Measurements from ENCODE around the gene SYMPK. TPM values are rescaled to one million over a fixed set of nuclear protein-coding genes. Genes with fewer than 3 reads are reported as not detected.

SYMPK gene
- total RNA-seq, 3 donors from 2014 or later: 94.1 to 108 (median 106) TPM

DNA sequence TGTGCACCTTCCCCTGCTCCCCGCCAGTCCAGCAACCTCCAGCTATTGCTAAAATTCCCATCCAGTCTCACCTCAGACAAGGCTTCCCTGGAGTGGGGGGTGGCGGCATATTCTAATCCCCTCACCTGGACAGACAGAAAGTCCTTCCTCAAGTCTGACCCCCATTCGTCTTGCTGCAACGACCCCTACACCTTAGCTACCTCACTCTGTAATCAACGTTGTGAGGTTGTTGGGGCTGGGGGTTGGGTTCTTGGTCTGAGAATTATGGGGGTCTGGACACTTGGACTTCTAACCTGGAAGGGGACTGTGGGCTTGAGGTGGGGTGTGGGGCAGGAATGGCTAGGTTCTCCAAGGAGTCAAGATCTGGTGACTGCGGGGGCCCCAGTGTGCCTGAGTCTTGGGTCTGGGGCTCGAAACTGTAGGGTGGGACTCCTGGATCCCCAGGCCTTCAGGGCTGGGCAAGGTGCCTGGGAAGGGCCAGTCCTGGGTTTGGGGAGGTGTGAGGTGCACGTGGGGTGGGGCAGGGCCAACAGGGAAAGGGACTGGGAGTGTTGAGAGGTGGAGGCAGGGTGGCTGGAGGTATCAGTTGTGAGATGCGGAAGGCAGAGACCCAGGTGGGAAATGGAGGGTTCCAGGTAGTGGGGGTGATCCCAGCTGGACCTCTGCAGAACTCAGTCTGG lies 2.5 kb upstream of the SYMPK start:
- H3K36me3 Mint-ChIP-seq (ENCODE audit: insufficient read depth): no peaks in the 10 kb centered on the region
- ATAC-seq (no peak), DNase-seq (no peak)
- peaks cover 24% of the 10 kb centered on the region for H3K4me1 Mint-ChIP-seq (ENCODE audit: low read depth)
- no peaks in the 10 kb centered on the region for H3K9me3 Mint-ChIP-seq
- peaks cover 17% of the 10 kb centered on the region for H3K27me3 Mint-ChIP-seq (ENCODE audit: low read depth)
- H3K4me3 Mint-ChIP-seq: no peak overlapping the region

DNA sequence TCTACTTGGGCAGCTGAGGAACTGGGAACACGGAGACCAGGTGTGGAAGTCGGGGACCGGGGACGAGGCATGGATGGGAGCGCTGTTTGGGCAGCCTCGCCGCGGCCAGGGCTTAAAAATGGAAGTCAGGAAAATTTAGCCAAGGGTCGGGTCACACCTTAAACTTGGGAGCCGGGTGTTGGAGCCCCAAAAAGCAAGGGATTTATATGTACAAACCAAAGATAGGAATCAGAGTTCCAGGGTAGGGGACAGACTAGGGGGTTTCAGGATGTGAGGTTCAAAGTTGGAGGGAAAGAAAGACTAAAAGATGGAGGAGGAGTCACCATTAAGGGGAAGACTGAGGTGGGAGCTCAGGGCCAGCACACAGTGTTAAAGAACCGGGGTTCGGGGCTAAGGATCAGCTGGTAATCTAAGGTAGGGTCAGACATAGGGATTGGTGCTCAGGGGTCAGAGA lies 1.7 kb upstream of the SYMPK start:
- DNase-seq (no peak), ATAC-seq (no peak)
- Mint-ChIP-seq H3K4me1 (ENCODE audit: low read depth) (peaks cover 25% of the 10 kb centered on the region), H3K27me3 (ENCODE audit: low read depth) (peaks cover 17% of the 10 kb centered on the region), H3K36me3 (ENCODE audit: insufficient read depth) (no peaks in the 10 kb centered on the region), H3K4me3 (peak overlapping the region; percentile 65), H3K9me3 (no peaks in the 10 kb centered on the region)

DNA sequence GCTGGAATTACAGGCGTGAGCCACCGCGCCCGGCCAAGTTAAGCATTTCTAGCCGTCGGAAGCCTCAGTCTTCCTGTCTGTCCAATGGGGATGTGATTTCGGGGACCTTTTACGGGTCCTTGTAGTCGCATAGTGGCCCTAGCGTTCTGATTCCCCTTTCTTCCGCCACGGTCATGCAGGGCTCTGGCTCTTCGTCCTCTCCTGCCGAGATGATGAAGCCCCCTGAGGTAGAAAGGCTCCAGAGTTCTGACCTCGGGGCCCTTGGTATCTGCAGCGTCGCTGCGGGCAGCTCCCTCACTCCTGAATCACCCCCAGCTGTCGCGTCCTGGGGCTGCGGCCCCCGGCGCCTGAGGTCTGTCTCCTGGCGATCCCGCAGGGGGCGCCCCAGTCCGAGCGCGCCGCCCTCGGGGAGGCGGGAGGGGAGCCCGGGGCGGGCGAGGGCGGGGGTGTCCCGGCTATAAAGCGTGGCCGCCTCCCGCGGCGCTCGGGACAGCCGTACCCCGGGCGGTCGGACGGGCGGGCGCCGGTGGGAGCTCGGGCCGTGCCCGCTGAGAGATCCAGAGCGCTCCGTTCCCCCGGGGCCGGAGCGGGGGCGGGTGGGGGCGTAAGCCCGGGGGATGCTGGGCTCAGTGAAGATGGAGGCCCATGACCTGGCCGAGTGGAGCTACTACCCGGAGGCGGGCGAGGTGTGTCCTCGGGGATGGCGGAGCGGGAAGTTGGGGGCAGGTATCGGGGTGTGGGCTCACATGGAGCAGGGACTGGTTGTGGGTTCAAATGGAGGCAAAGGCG lies 1.1 kb upstream of the SYMPK start, which contains the start of gene FOXA3:
Gene FOXA3, plus strand, starts transcription at position 487 of the 789 bp plus-strand sequence. Its CDS starts 131 bp downstream, at position 618.
- peak within 1 kb of the TSS; percentile 93 for H3K4me3 Mint-ChIP-seq
- H3K36me3 Mint-ChIP-seq (ENCODE audit: insufficient read depth): peaks cover 2% of the 10 kb centered on the region
- ATAC-seq: peak; percentile 29 to 31
- peaks cover 17% of the 10 kb centered on the region for H3K27me3 Mint-ChIP-seq (ENCODE audit: low read depth)
- peak; percentile 47 for DNase-seq
- H3K4me1 Mint-ChIP-seq (ENCODE audit: low read depth): peaks cover 25% of the 10 kb centered on the region
- no peaks in the 10 kb centered on the region for H3K9me3 Mint-ChIP-seq

DNA sequence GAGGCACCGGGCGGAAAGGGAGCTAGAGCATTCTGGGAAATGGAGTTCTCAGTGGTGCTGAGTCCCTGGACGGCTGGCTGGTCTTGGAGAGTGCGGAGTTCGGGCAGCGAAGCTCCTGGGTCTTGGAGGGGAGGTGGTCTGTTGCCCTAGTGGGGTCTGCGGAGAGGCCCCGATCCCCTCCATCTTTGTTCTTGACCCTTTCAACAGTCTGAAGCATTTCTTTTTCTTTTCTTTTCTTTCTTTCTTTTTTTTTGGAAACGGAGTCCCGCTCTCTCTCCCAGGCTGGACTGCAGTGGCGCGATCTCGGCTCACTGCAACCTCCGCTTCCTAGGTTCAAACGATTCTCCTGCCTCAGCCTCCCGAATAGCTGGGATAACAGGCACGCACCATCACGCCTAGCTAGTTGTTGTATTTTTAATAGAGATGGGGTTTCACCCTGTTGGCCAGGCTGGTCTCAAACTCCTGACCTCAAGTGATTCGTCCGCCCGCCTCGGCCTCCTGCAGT lies 440 bp upstream of the SYMPK start:
- H3K9me3 Mint-ChIP-seq: no peaks in the 10 kb centered on the region
- peaks cover 6% of the 10 kb centered on the region for H3K36me3 Mint-ChIP-seq (ENCODE audit: insufficient read depth)
- H3K4me1 Mint-ChIP-seq (ENCODE audit: low read depth): peaks cover 25% of the 10 kb centered on the region
- peak overlapping the region; percentile 93 for H3K4me3 Mint-ChIP-seq
- peaks cover 17% of the 10 kb centered on the region for H3K27me3 Mint-ChIP-seq (ENCODE audit: low read depth)
- no peak for ATAC-seq
- DNase-seq: no peak

DNA sequence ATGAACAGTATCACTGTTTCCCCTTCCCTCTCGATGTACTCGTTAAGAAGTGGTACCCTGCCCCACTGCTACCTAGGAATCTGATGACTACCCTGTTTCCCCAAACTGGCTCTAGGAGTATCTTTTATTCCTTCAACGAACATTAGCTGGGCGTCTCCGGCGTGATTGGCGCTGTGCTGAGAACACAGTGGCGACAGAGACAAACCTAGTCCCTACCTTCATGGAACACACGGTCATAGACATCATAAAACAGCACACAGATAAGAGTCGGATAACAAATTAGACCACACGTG lies 730 bp downstream of the SYMPK start:
- peak overlapping the region; percentile 93 for H3K4me3 Mint-ChIP-seq
- H3K4me1 Mint-ChIP-seq (ENCODE audit: low read depth): peaks cover 29% of the 10 kb centered on the region
- H3K27me3 Mint-ChIP-seq (ENCODE audit: low read depth): peaks cover 17% of the 10 kb centered on the region
- no peaks in the 10 kb centered on the region for H3K9me3 Mint-ChIP-seq
- peaks cover 10% of the 10 kb centered on the region for H3K36me3 Mint-ChIP-seq (ENCODE audit: insufficient read depth)
- ATAC-seq (no peak), DNase-seq (no peak)

DNA sequence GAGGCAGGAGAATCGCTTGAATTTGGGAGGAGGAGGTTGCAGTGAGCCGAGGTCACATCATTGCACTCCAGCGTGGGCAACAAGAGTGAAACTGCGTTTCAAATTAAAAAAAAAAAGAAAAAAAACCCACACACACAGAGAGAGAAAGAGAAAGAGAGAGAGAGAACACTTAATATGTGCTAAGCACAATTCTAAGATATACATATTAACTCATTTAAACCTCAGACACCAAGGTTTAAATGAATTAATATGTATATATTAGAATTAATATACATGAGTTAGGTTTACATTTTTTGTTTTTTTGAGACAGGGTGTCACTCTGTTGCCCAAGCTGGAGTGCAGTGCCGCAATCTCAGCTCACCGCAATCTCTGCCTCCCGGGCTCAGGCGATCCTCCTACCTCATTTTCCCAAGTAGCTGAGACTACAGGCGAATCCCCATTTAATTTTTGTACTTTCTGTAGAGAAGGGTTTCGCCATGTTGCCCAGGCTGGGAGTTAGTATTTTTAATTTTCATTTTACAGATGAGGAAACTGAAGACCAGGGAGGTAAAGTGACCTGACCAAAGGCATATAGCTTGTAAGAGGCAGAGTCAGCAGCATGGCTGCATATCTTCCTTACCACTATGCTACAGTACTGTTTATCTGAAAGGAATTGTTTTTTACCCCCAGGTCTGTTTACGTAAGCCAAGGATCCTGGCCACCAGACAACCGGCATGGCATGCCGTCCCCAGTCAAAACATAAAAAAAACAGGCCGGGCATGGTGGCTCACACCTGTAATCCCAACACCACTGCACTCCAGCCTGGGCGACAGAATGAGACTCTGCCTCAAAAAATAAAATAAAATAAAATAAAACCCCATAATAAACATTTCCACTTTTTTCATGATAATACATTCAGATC lies 2.3 kb downstream of the SYMPK start:
- Mint-ChIP-seq H3K36me3 (ENCODE audit: insufficient read depth) (peaks cover 12% of the 10 kb centered on the region), H3K4me3 (peak overlapping the region; percentile 93), H3K27me3 (ENCODE audit: low read depth) (peaks cover 14% of the 10 kb centered on the region), H3K9me3 (no peaks in the 10 kb centered on the region), H3K4me1 (ENCODE audit: low read depth) (peaks cover 29% of the 10 kb centered on the region)
- ATAC-seq: no peak
- DNase-seq: no peak

DNA sequence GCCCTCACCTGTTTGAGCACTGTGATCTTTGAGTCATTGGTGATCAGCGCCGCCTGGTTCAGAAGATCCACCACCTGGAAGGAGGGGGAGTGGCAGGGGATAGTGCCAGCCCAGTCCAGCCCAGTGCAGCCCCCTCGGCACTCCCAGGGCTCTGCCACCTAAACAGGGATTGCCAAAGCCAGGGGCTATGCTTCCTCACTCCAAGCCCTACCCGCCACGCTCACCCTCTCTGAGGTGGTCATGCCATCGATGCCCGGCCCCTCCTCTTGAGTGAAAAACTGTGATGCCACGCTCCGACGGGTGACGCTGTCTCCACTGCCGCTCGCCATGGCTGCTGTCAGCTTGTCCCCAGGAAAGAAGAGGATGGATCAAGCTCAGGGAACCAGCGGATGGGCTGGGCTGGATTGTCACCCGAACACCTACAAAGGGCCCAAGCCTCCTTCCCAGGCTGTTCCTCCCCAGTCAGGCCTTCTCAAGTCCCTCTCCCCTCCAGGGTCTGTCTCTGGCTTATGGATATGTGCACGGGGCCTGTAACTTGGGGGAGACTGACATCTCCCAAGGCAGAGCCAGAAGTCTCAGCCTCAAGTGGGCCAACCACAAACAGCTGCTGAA lies 8.7 kb downstream of the SYMPK start:
- no peak for ATAC-seq
- Mint-ChIP-seq H3K36me3 (ENCODE audit: insufficient read depth) (peaks cover 36% of the 10 kb centered on the region), H3K4me1 (ENCODE audit: low read depth) (peaks cover 4% of the 10 kb centered on the region), H3K27me3 (ENCODE audit: low read depth) (no peaks in the 10 kb centered on the region), H3K4me3 (no peak overlapping the region), H3K9me3 (no peaks in the 10 kb centered on the region)
- no peak for DNase-seq

DNA sequence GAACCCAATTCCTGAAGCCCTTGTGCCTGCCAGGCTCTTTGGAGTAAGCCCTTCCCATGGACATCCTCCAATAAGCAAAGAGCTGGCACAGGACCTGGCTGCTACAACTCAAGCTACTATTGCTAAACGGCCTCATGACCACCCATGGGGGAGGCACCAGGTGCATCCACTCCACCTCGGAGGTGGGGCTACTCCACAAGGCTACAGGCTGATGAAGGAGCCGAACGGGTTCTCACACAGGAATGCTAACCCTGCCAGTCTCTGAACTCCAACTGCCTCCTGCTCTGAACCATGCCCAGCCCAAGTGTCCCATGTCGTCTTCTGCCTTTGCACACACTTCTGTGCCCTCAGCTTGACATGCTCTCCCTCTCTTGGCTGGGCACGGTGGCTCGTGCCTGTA lies 10.0 kb downstream of the SYMPK start:
- no peak for ATAC-seq
- H3K4me1 Mint-ChIP-seq (ENCODE audit: low read depth): peaks cover under 1% of the 10 kb centered on the region
- H3K27me3 Mint-ChIP-seq (ENCODE audit: low read depth): no peaks in the 10 kb centered on the region
- no peak for DNase-seq
- no peaks in the 10 kb centered on the region for H3K9me3 Mint-ChIP-seq
- no peak overlapping the region for H3K4me3 Mint-ChIP-seq
- H3K36me3 Mint-ChIP-seq (ENCODE audit: insufficient read depth): peaks cover 33% of the 10 kb centered on the region

DNA sequence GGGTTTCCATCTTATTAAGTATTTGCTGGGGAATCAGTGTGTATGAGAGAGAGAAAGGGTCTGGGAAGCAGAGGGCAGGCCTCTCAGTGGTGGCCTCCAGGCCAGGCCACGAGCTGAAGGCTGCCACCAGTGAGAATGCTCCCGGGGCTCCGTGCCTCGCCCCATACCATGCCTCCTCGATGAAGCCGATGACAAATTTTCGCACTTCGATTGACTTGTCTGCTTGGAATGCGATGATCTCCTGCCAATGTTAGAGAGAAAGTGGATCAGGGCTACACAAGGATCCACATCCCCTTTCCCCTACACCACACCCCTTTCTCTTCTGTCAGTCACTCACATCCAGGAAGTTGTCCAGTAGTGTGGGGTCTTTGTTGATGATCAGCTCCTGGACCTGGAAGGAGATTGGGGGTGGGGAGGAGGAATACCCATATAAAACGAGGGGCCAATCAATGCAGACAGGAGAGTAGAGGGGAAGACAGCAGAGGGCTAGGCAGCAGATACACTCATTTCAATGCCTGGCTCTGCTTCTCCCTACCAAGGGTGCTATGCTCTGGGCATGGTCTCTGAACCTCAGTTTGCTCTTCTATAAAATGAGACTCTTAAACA lies 10.7 kb downstream of the SYMPK start:
- peaks cover 33% of the 10 kb centered on the region for H3K36me3 Mint-ChIP-seq (ENCODE audit: insufficient read depth)
- no peaks in the 10 kb centered on the region for H3K9me3 Mint-ChIP-seq
- ATAC-seq (no peak), DNase-seq (no peak)
- no peak overlapping the region for H3K4me3 Mint-ChIP-seq
- no peaks in the 10 kb centered on the region for H3K27me3 Mint-ChIP-seq (ENCODE audit: low read depth)
- H3K4me1 Mint-ChIP-seq (ENCODE audit: low read depth): no peaks in the 10 kb centered on the region

DNA sequence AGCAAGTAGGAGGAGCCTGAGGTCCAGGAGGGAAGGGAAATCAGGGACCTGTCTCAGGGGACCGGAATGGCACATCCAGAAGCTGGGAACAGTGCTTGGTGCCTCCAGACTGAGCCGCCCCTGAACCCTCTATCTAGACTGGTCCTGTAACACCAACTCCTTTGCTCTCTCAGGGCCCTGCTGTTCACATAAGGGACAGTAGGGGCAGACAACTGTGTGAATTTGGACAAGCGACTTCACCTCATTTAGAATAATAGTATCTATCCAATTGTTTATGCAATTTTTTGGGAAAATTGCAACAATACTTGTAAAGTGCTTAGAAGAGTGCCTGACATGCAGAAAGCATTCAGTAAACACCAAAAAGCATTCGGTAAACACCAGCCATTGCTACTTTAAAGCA lies 14.0 kb downstream of the SYMPK start:
- Mint-ChIP-seq H3K4me3 (no peak overlapping the region), H3K36me3 (ENCODE audit: insufficient read depth) (peaks cover 44% of the 10 kb centered on the region), H3K9me3 (no peaks in the 10 kb centered on the region), H3K27me3 (ENCODE audit: low read depth) (no peaks in the 10 kb centered on the region), H3K4me1 (ENCODE audit: low read depth) (no peaks in the 10 kb centered on the region)
- DNase-seq: no peak
- no peak for ATAC-seq

DNA sequence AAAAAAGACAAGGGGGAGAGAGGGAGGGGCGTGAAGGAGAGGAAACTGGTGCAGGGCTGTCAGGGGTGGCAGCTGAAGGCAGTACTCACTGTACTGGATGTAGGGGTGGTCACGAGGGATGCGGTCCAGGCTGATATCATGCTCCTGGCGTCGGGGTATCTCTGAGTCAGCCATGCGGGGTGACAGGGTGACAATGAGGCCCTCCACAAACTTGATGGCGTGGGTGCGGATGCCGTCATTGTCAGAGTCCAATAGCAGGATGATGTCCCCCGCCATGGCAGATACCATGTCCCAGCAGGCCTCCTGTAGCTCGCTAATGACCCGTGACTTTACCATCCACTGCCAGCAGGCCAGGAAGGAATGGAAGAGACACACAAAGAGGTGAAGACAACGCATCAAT lies 15.3 kb downstream of the SYMPK start:
- ATAC-seq: no peak
- H3K36me3 Mint-ChIP-seq (ENCODE audit: insufficient read depth): peaks cover 50% of the 10 kb centered on the region

DNA sequence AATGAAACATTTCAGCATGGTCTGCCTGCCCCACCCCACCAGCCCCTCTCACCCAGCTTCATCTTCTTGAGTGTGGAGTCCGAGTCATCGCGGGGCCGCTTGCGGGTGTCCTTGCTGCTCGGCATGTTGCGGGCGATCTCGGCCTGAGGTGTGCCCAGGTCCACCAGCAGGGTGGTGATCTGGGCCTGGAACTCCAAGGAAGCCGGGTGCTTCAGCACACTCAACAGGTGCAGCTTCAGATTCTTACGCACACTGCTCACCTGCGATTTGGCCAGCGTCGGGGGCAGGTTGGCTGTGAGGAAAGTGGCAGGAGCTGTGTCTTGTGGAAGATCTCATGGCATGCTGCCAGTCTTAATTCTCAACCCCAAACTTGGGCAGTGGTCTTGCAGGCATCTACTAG lies 20.7 kb downstream of the SYMPK start:
- DNase-seq (no peak), ATAC-seq (no peak)
- no peaks in the 10 kb centered on the region for H3K9me3 Mint-ChIP-seq
- H3K4me3 Mint-ChIP-seq: no peak overlapping the region
- no peaks in the 10 kb centered on the region for H3K4me1 Mint-ChIP-seq (ENCODE audit: low read depth)
- peaks cover 54% of the 10 kb centered on the region for H3K36me3 Mint-ChIP-seq (ENCODE audit: insufficient read depth)
- H3K27me3 Mint-ChIP-seq (ENCODE audit: low read depth): no peaks in the 10 kb centered on the region

More for the DNA sequence above, 15.3 kb downstream of the SYMPK start:
- Mint-ChIP-seq H3K9me3 (no peaks in the 10 kb centered on the region), H3K4me3 (no peak overlapping the region), H3K4me1 (ENCODE audit: low read depth) (no peaks in the 10 kb centered on the region), H3K27me3 (ENCODE audit: low read depth) (no peaks in the 10 kb centered on the region)
- DNase-seq: no peak

DNA sequence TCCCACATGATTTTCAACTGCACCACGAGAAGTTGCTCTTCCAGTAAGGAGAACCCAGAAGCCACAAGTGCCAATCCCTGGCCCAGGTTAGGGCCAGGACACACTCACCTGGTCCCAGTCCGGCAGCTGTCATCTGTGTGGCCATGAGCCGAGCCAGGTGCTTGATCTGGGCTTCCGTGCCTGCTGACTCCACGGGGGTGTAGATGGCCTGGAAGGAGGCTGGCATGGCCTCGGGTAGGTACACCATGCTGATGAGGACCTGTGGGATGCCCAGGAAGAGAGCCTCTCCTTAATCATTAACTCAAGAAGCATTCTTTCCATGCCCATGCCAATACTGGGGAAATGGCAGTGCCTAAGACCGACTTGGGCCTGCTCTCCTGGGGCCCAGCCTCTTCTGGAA lies 28.0 kb downstream of the SYMPK start:
- no peak overlapping the region for H3K4me3 Mint-ChIP-seq
- DNase-seq (no peak), ATAC-seq (no peak)
- peaks cover 36% of the 10 kb centered on the region for H3K36me3 Mint-ChIP-seq (ENCODE audit: insufficient read depth)
- H3K4me1 Mint-ChIP-seq (ENCODE audit: low read depth): no peaks in the 10 kb centered on the region
- no peaks in the 10 kb centered on the region for H3K27me3 Mint-ChIP-seq (ENCODE audit: low read depth)
- no peaks in the 10 kb centered on the region for H3K9me3 Mint-ChIP-seq
